GM13977 (cell line): ENCODE results near the gene PAM16.

Experiments used
- DNase-seq: peaks from one replicate; pipeline ENCODE4 v3.0.0; 2012; ENCODE audit warnings: low spot score
- CTCF ChIP-seq: IDR thresholded peaks from 2 replicates; pipeline ENCODE4 v1.5.1; 2012; ENCODE audit warnings: mild to moderate bottlenecking, control low read depth; ENCODE audit not compliant: insufficient read depth; ENCODE audit errors: extremely low read depth, missing control alignments
- in situ Hi-C: fragments of 300-500 bp; cut with MboI; formaldehyde crosslinking; loops from one replicate; pipeline ENCODE4 v1.12.0; 2022; ENCODE audit warnings: low sequenced_read_pairs, low pct_unique_long_range_greater_than_20kb, mixed read lengths, inconsistent platforms; ENCODE audit not compliant: unreplicated experiment

Gene PAM16

GRCh38 chr16:4362476-4363135, 11.5 kb upstream of the PAM16 start:
- in situ Hi-C loops = no loop called here
- DNase-seq = no peak
- no peak for TF ChIP-seq CTCF

GRCh38 chr16:4361944-4362311, 10.8 kb upstream of the PAM16 start:
- TF ChIP-seq CTCF = no peak
- in situ Hi-C loops = no loop called here
- no peak for DNase-seq

GRCh38 chr16:4361033-4361943, 10.2 kb upstream of the PAM16 start:
- in situ Hi-C loops = no loop called here
- no peak for TF ChIP-seq CTCF
- no peak for DNase-seq

- in situ Hi-C loops = no loop called here
- no peak for TF ChIP-seq CTCF
These were observed 9.5 kb upstream of the PAM16 start for GRCh38 chr16:4360538-4361021.

GRCh38 chr16:4359914-4360313, 8.8 kb upstream of the PAM16 start:
- in situ Hi-C loops = no loop called here
- no peak for DNase-seq
- no peak for TF ChIP-seq CTCF

More at GRCh38 chr16:4360538-4361021, 9.5 kb upstream of the PAM16 start:
- DNase-seq = no peak

- peak; percentile 80 for DNase-seq
- peak; percentile 92 for TF ChIP-seq CTCF
- in situ Hi-C loops = no loop called here
These were observed 7.9 kb upstream of the PAM16 start for GRCh38 chr16:4358831-4359561.
